Astrocyte (in vitro differentiated cells and primary cell): Measurements from ENCODE around the gene TOLLIP.

Experiments used
- EZH2 ChIP-seq: IDR thresholded peaks from 2 replicates; pipeline ENCODE4 v1.6.1; 2012; ENCODE audit warnings: mild to moderate bottlenecking, low read length, inconsistent platforms; ENCODE audit not compliant: insufficient read depth
- TF ChIP-seq, protein P1 (sequence below): IDR thresholded peaks from 2 replicates; pipeline ENCODE4 v1.5.1; 2011; ENCODE audit warnings: low read depth, mild to moderate bottlenecking, inconsistent platforms, low read length, moderate library complexity; ENCODE audit not compliant: insufficient read depth

DNA sequence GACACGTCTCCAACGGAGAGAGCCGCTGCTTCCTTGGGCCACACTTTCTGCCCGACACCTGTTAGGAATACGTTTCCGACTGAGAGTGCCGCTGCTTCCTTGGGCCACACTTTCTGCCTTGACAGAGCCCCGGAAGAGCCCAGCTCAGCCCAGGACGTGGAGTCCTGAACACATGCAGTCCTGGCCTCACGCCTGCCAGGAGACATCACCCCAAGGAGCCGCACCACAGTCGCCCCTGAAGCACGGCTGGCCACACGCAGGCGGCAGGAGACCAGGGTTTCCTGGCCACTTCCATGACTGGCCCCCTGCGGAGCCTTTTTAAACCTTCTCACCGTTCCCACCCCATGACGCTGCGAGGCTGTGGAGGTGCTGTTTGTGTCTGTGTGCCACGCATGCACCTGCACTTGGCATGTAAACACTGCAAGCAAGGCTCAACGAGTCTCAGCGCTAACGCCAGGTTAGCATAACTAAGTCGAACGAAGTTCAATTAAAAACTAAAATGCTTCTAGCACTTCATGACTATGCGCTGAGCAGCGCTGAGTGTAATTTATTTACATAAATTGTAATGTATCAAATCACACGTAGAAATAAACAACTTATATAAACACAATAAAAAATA is 8.8 kb downstream of the TOLLIP start:
- TF ChIP-seq, protein P1, sequence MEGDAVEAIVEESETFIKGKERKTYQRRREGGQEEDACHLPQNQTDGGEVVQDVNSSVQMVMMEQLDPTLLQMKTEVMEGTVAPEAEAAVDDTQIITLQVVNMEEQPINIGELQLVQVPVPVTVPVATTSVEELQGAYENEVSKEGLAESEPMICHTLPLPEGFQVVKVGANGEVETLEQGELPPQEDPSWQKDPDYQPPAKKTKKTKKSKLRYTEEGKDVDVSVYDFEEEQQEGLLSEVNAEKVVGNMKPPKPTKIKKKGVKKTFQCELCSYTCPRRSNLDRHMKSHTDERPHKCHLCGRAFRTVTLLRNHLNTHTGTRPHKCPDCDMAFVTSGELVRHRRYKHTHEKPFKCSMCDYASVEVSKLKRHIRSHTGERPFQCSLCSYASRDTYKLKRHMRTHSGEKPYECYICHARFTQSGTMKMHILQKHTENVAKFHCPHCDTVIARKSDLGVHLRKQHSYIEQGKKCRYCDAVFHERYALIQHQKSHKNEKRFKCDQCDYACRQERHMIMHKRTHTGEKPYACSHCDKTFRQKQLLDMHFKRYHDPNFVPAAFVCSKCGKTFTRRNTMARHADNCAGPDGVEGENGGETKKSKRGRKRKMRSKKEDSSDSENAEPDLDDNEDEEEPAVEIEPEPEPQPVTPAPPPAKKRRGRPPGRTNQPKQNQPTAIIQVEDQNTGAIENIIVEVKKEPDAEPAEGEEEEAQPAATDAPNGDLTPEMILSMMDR, result no peak
- TF ChIP-seq EZH2, result no peak
